ENCODE data around the gene NRARP. TPM values are rescaled to one million over a fixed set of nuclear protein-coding genes. Genes with fewer than 3 reads are reported as not detected.

The NRARP gene
- total RNA-seq, 2 donors from 2014 or later, result 0.88 to 2.6 TPM

- DNase-seq (ENCODE audit: low spot score), result peak; percentile 49
- no peaks in the 10 kb centered on the region for H3K9me3 Mint-ChIP-seq
Observed at GRCh38 chr9:137310189-137311052, 8.3 kb upstream of the NRARP start.

GRCh38 chr9:137309368-137310188 is 7.5 kb upstream of the NRARP start:
- Mint-ChIP-seq H3K27ac (no peak overlapping the region), H3K4me3 (no peak overlapping the region), H3K36me3 (no peaks in the 10 kb centered on the region), H3K27me3 (no peaks in the 10 kb centered on the region), H3K9me3 (no peaks in the 10 kb centered on the region), H3K4me1 (ENCODE audit: low read depth in 2 of 2) (peaks cover 0 to 3% of the 10 kb centered on the region in 2 donors)
- no peak for ATAC-seq
- peak; percentile 42 for DNase-seq (ENCODE audit: low spot score)

More at GRCh38 chr9:137310189-137311052, 8.3 kb upstream of the NRARP start:
- no peaks in the 10 kb centered on the region for H3K27me3 Mint-ChIP-seq
- no peak overlapping the region for H3K27ac Mint-ChIP-seq
- H3K4me3 Mint-ChIP-seq, result no peak overlapping the region
- peaks cover 0 to 1% of the 10 kb centered on the region in 2 donors for H3K4me1 Mint-ChIP-seq (ENCODE audit: low read depth in 2 of 2)
- H3K36me3 Mint-ChIP-seq, result no peaks in the 10 kb centered on the region
- ATAC-seq, result no peak

GRCh38 chr9:137308057-137308619 is 6.1 kb upstream of the NRARP start:
- no peaks in the 10 kb centered on the region for H3K9me3 Mint-ChIP-seq
- H3K36me3 Mint-ChIP-seq, result no peaks in the 10 kb centered on the region
- peaks cover 0 to 5% of the 10 kb centered on the region in 2 donors for H3K4me1 Mint-ChIP-seq (ENCODE audit: low read depth in 2 of 2)
- no peaks in the 10 kb centered on the region for H3K27me3 Mint-ChIP-seq
- DNase-seq (ENCODE audit: low spot score) (peak; percentile 54), ATAC-seq (no peak)
- no peak overlapping the region for H3K27ac Mint-ChIP-seq
- no peak overlapping the region for H3K4me3 Mint-ChIP-seq

- H3K36me3 Mint-ChIP-seq, result no peaks in the 10 kb centered on the region
- peak; percentile 58 for DNase-seq (ENCODE audit: low spot score)
- ATAC-seq, result no peak
Observed at GRCh38 chr9:137307255-137308056, 5.4 kb upstream of the NRARP start.

GRCh38 chr9:137306850-137307254 is 4.8 kb upstream of the NRARP start:
- Mint-ChIP-seq H3K9me3 (no peaks in the 10 kb centered on the region), H3K27ac (no peak overlapping the region), H3K27me3 (no peaks in the 10 kb centered on the region)

More at GRCh38 chr9:137307255-137308056, 5.4 kb upstream of the NRARP start:
- Mint-ChIP-seq H3K4me1 (ENCODE audit: low read depth in 2 of 2) (peaks cover 0 to 5% of the 10 kb centered on the region in 2 donors), H3K4me3 (no peak overlapping the region), H3K27me3 (no peaks in the 10 kb centered on the region), H3K27ac (no peak overlapping the region), H3K9me3 (no peaks in the 10 kb centered on the region)

GRCh38 chr9:137306066-137306849 is 4.2 kb upstream of the NRARP start:
- ATAC-seq (no peak), DNase-seq (ENCODE audit: low spot score) (peak; percentile 60)
- Mint-ChIP-seq H3K9me3 (no peaks in the 10 kb centered on the region), H3K36me3 (no peaks in the 10 kb centered on the region), H3K27ac (no peak overlapping the region), H3K4me3 (no peak overlapping the region), H3K27me3 (no peaks in the 10 kb centered on the region), H3K4me1 (ENCODE audit: low read depth in 2 of 2) (peaks cover 0 to 5% of the 10 kb centered on the region in 2 donors)

More at GRCh38 chr9:137306850-137307254, 4.8 kb upstream of the NRARP start:
- ATAC-seq (no peak), DNase-seq (ENCODE audit: low spot score) (peak; percentile 58)
- Mint-ChIP-seq H3K36me3 (no peaks in the 10 kb centered on the region), H3K4me3 (no peak overlapping the region), H3K4me1 (ENCODE audit: low read depth in 2 of 2) (peaks cover 0 to 5% of the 10 kb centered on the region in 2 donors)

- no peaks in the 10 kb centered on the region for H3K36me3 Mint-ChIP-seq
- H3K27me3 Mint-ChIP-seq, result peaks cover 0 to 2% of the 10 kb centered on the region in 2 donors
- no peak overlapping the region for H3K4me3 Mint-ChIP-seq
- H3K9me3 Mint-ChIP-seq, result no peaks in the 10 kb centered on the region
- no peak overlapping the region for H3K27ac Mint-ChIP-seq
- peaks cover 0 to 7% of the 10 kb centered on the region in 2 donors for H3K4me1 Mint-ChIP-seq (ENCODE audit: low read depth in 2 of 2)
- ATAC-seq, result no peak
- DNase-seq (ENCODE audit: low spot score), result no peak
Observed at GRCh38 chr9:137305798-137306065, 3.7 kb upstream of the NRARP start.

GRCh38 chr9:137305060-137305797 is 3.2 kb upstream of the NRARP start:
- Mint-ChIP-seq H3K27me3 (peaks cover 0 to 3% of the 10 kb centered on the region in 2 donors), H3K4me1 (ENCODE audit: low read depth in 2 of 2) (peaks cover 0 to 8% of the 10 kb centered on the region in 2 donors), H3K36me3 (no peaks in the 10 kb centered on the region), H3K9me3 (no peaks in the 10 kb centered on the region), H3K27ac (no peak overlapping the region), H3K4me3 (no peak overlapping the region)
- ATAC-seq (peak; percentile 54 to 64), DNase-seq (ENCODE audit: low spot score) (peak; percentile 79)

GRCh38 chr9:137304383-137305059 is 2.5 kb upstream of the NRARP start:
- Mint-ChIP-seq H3K27ac (no peak overlapping the region), H3K36me3 (no peaks in the 10 kb centered on the region), H3K9me3 (no peaks in the 10 kb centered on the region), H3K4me3 (no peak overlapping the region), H3K4me1 (ENCODE audit: low read depth in 2 of 2) (peaks cover 0 to 8% of the 10 kb centered on the region in 2 donors), H3K27me3 (peaks cover 0 to 6% of the 10 kb centered on the region in 2 donors)
- no peak for ATAC-seq
- DNase-seq (ENCODE audit: low spot score), result peak; percentile 50

GRCh38 chr9:137303893-137304382 is 1.9 kb upstream of the NRARP start:
- no peaks in the 10 kb centered on the region for H3K9me3 Mint-ChIP-seq
- no peak overlapping the region for H3K4me3 Mint-ChIP-seq
- H3K27ac Mint-ChIP-seq, result no peak overlapping the region
- no peaks in the 10 kb centered on the region for H3K36me3 Mint-ChIP-seq
- peak; percentile 54 for DNase-seq (ENCODE audit: low spot score)
- H3K27me3 Mint-ChIP-seq, result peaks cover 0 to 6% of the 10 kb centered on the region in 2 donors
- no peak for ATAC-seq
- peaks cover 0 to 8% of the 10 kb centered on the region in 2 donors for H3K4me1 Mint-ChIP-seq (ENCODE audit: low read depth in 2 of 2)

- Mint-ChIP-seq H3K36me3 (no peaks in the 10 kb centered on the region), H3K27me3 (peaks cover 0 to 6% of the 10 kb centered on the region in 2 donors), H3K9me3 (no peaks in the 10 kb centered on the region), H3K27ac (no peak overlapping the region), H3K4me1 (ENCODE audit: low read depth in 2 of 2) (peaks cover 0 to 8% of the 10 kb centered on the region in 2 donors), H3K4me3 (no peak overlapping the region)
- no peak for ATAC-seq
- peak; percentile 59 for DNase-seq (ENCODE audit: low spot score)
Observed at GRCh38 chr9:137303151-137303892, 1.3 kb upstream of the NRARP start.
